ENCODE data around the gene OSBPL2. TPM values are rescaled to one million over a fixed set of nuclear protein-coding genes. Genes with fewer than 3 reads are reported as not detected.

Gene OSBPL2
- total RNA-seq, 4 donors from 2014 or later: 52.8 to 86.7 (median 64.2) TPM

DNA sequence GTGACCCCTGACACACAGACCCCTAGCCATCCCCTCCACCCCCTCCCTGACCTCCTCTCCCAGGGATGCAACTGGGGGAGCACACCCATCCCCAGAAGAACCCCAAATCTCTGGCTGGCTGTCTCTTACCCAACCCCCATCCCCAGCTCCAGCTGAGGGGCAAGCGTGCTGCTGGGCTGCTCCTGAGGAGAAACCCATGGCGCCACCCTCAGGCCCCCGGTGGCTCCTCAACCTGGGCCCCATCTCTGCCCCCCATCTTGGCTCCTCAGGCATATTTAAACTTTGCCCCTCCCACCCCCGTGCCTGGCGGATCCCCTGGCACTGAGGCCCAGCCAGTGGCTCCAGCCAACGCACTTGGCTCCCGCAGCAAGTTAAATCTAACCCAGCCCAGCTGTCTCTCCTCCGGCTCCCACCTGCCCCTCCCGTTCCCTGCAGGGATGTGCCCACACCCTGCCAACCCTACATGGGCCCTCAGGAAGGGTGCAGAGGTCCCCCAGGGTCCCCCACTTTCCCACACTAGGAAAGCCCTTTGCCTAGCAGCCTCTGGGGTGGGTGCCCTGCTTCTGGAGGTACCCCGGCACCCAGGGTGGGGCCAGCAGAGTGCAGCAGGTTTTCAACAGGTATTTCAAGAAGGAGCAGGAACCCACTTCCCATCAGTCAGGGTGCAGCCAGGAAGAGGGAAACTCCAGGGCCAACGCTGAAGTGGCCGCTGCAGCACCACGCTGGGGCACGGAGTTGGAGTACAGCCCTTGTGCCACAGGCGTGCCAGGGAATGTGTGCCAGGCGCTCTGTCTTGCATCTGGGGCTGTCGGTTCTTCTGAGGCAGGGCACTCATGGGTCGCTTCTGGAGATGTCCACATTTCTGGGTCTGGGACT lies 5.3 kb upstream of the OSBPL2 start:
- H3K9me3 ChIP-seq: no peaks in the 10 kb centered on the region
- no peak overlapping the region for H3K27ac ChIP-seq
- peaks cover 0 to 8% (median 4%) of the 10 kb centered on the region in 4 donors for H3K4me1 ChIP-seq
- no peaks in the 10 kb centered on the region for H3K36me3 ChIP-seq
- TF ChIP-seq POLR2A (IDR thresholded peaks at IDR 0.05): no peak
- TF ChIP-seq, protein P1, sequence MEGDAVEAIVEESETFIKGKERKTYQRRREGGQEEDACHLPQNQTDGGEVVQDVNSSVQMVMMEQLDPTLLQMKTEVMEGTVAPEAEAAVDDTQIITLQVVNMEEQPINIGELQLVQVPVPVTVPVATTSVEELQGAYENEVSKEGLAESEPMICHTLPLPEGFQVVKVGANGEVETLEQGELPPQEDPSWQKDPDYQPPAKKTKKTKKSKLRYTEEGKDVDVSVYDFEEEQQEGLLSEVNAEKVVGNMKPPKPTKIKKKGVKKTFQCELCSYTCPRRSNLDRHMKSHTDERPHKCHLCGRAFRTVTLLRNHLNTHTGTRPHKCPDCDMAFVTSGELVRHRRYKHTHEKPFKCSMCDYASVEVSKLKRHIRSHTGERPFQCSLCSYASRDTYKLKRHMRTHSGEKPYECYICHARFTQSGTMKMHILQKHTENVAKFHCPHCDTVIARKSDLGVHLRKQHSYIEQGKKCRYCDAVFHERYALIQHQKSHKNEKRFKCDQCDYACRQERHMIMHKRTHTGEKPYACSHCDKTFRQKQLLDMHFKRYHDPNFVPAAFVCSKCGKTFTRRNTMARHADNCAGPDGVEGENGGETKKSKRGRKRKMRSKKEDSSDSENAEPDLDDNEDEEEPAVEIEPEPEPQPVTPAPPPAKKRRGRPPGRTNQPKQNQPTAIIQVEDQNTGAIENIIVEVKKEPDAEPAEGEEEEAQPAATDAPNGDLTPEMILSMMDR (IDR thresholded peaks at IDR 0.05): no peak
- H3K4me3 ChIP-seq: no peak overlapping the region
- no peak for DNase-seq
- H3K27me3 ChIP-seq: no peaks in the 10 kb centered on the region

DNA sequence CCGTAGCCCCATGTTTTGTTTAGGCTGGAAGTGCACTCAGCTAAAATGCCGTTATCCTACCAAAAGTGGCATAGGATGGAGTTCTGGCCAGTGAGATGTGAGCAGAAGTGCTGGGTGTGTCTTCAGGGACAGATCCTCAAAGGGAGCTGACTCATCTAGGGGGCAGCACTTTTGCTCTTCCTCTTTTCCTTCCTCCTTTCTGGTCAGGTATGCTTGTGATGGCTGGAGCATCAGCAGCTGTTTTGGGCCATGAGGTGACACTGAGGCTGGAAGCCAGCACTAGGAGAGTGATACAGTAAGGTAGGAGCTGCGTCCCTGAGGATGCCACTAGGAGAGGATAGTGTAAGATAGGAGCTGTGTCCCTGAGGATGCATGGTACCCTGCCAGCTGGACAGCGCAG lies 4.6 kb upstream of the OSBPL2 start:
- H3K4me3 ChIP-seq: no peak overlapping the region
- DNase-seq: no peak
- H3K27me3 ChIP-seq: no peaks in the 10 kb centered on the region
- peaks cover 0 to 8% (median 4%) of the 10 kb centered on the region in 4 donors for H3K4me1 ChIP-seq
- H3K36me3 ChIP-seq: no peaks in the 10 kb centered on the region
- TF ChIP-seq, protein P1 (IDR thresholded peaks at IDR 0.05): no peak
- TF ChIP-seq POLR2A (IDR thresholded peaks at IDR 0.05): no peak
- H3K27ac ChIP-seq: no peak overlapping the region
- no peaks in the 10 kb centered on the region for H3K9me3 ChIP-seq

DNA sequence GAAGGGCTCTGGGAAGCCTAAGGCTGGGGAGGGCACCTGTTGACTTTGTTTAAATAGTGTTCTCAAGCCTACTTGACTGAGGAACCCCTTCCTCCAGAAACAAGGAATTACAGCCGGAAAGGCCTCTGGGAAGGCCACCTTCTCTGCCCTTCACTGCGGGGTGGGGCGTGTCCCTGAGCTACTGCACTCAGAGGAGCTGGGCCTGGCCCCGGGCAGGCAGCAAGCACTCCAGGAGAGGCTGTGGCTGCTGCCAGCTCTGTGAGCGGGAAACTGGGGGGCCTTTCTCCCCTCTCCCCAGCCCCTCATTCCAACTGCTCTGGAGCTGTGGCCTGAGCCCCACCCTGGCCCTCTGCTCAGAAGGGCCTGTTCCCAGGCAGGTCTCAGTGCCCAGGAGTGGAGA lies 4.0 kb upstream of the OSBPL2 start:
- Histone ChIP-seq H3K27ac (no peak overlapping the region), H3K36me3 (no peaks in the 10 kb centered on the region), H3K4me3 (no peak overlapping the region), H3K4me1 (peaks cover 0 to 14% (median 6%) of the 10 kb centered on the region in 4 donors), H3K9me3 (no peaks in the 10 kb centered on the region), H3K27me3 (no peaks in the 10 kb centered on the region)
- no peak for DNase-seq
- TF ChIP-seq, protein P1 (IDR thresholded peaks at IDR 0.05): no peak
- no peak for TF ChIP-seq POLR2A (IDR thresholded peaks at IDR 0.05)

DNA sequence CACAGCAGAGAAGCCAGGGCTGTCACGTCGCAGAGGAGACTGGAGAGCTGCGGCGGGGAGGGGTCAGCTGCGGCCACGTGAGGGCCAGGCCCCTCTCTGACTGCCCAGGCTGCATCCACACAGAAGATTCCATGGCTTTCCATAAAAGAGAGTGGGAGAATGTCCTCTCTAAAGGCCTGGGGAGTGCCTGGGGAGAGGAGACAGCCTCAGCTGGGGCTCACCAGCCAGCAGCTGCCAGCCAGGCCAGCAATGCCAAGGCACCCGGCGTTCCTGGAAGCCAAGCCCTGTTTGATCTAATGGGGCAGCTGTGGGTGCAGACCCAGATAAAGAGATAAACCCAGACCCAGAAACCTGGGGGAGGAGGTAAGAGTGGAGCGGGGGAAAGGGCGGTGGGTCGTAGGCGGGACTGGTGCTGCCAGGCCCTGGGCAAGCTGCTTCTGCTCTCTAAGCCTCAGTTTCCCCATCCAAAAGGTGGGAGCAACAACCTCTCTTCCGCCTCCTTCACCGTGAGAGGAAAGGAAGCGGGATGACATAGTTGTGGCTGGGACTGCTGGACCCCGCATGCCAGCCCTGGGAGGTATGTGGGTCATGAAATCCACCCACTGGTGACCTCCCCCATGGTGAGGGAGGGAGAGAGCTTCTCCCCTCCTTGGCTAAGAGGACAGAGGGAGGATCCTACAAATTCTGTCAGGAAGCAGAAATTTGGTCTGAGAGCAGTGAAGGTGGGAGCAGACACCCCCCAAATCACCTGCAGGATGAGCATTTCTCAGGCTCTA lies 3.1 kb upstream of the OSBPL2 start:
- no peak for DNase-seq
- Histone ChIP-seq H3K27me3 (no peaks in the 10 kb centered on the region), H3K27ac (no peak overlapping the region), H3K36me3 (no peaks in the 10 kb centered on the region), H3K9me3 (no peaks in the 10 kb centered on the region), H3K4me1 (peaks cover 0 to 18% (median 13%) of the 10 kb centered on the region in 4 donors), H3K4me3 (no peak overlapping the region)
- TF ChIP-seq POLR2A (IDR thresholded peaks at IDR 0.05): no peak
- TF ChIP-seq, protein P1 (IDR thresholded peaks at IDR 0.05): no peak

DNA sequence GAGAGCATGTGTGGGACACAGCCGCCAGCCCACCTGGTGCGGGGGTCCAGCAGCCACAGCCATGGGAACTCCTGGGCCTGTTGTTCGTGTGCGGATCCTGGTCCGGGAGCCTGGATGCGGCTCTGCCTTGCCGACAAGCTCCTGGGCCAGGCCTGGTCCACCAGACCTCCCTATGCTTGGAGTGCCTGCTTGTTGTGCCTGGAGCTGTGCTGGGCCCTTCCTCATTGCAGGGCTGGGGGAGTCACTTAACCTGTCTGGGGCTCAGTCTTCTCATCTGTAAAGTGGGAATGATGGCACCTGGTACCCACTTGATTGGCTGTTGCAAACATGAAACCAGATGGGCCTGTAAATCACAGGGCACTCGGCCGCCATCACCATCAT lies 2.6 kb upstream of the OSBPL2 start:
- no peak overlapping the region for H3K4me3 ChIP-seq
- no peaks in the 10 kb centered on the region for H3K36me3 ChIP-seq
- no peak for DNase-seq
- H3K27me3 ChIP-seq: no peaks in the 10 kb centered on the region
- H3K27ac ChIP-seq: no peak overlapping the region
- TF ChIP-seq, protein P1 (IDR thresholded peaks at IDR 0.05): no peak
- no peak for TF ChIP-seq POLR2A (IDR thresholded peaks at IDR 0.05)
- H3K4me1 ChIP-seq: peaks cover 0 to 21% (median 14%) of the 10 kb centered on the region in 4 donors
- H3K9me3 ChIP-seq: no peaks in the 10 kb centered on the region
